ENCODE results near the gene PRR30. TPM values are rescaled to one million over a fixed set of nuclear protein-coding genes. Genes with fewer than 3 reads are reported as not detected.

PRR30 gene
- total and polyA plus RNA-seq, 2 experiments from 2014 or later, result not detected

- Histone ChIP-seq H3K27me3 (ENCODE audit: insufficient read depth) (no peaks in the 10 kb centered on the region), H3K79me2 (replicated peaks; ENCODE audit: insufficient read depth) (no peaks in the 10 kb centered on the region), H3K4me1 (ENCODE audit: insufficient read depth) (peaks cover 4% of the 10 kb centered on the region; the same call in 1 of the 2 replicates), H2AFZ (no peak overlapping the region), H3K36me3 (ENCODE audit: insufficient read depth) (no peaks in the 10 kb centered on the region), H3K9me2 (ENCODE audit: insufficient read depth) (no peaks in the 10 kb centered on the region), H3F3A (replicated peaks; ENCODE audit: low read depth) (no peaks in the 10 kb centered on the region), H3K4me2 (no peak overlapping the region), H3K4me3 (no peak overlapping the region), H3K27ac (ENCODE audit: low read depth) (no peak overlapping the region), H4K20me1 (replicated peaks; ENCODE audit: insufficient read depth) (no peaks in the 10 kb centered on the region; the same call in 1 of the 2 replicates)
- H3K27me3 Mint-ChIP-seq (ENCODE audit: insufficient read depth, low read depth, poor library complexity), result peaks cover 17% of the 10 kb centered on the region
- H3K9me3 Mint-ChIP-seq, result no peaks in the 10 kb centered on the region; the same call in 2 of the 3 replicates
- TF ChIP-seq POLR2AphosphoS5 (IDR thresholded peaks at IDR 0.05; ENCODE audit: low read depth), result no peak
- no peak for TF ChIP-seq JUNB (IDR thresholded peaks at IDR 0.05; ENCODE audit: unreplicated experiment)
- no peak overlapping the region for H3K27ac Mint-ChIP-seq
- H3K4me3 Mint-ChIP-seq, result no peak overlapping the region
- no peak for ATAC-seq
- DNase-seq (ENCODE audit: low spot score), result no peak
- no peaks in the 10 kb centered on the region; the same call in 2 of the 3 replicates for H3K36me3 Mint-ChIP-seq (ENCODE audit: low read depth)
- peaks cover 6% of the 10 kb centered on the region for H3K4me1 Mint-ChIP-seq
These were observed 46.3 kb downstream of the PRR30 start for GRCh38 chr2:27092696-27093429.

GRCh38 chr2:27091746-27092695 is 47.2 kb downstream of the PRR30 start:
- H3K36me3 Mint-ChIP-seq (ENCODE audit: low read depth), result no peaks in the 10 kb centered on the region; the same call in 2 of the 3 replicates
- no peak overlapping the region for H3K4me3 ChIP-seq
- H3K27ac ChIP-seq (ENCODE audit: low read depth), result no peak overlapping the region
- H3K27me3 ChIP-seq (ENCODE audit: insufficient read depth), result peaks cover 5% of the 10 kb centered on the region; the same call in 1 of the 2 replicates
- H3K4me3 Mint-ChIP-seq, result no peak overlapping the region
- H3K9me2 ChIP-seq (ENCODE audit: insufficient read depth), result no peaks in the 10 kb centered on the region
- peaks cover 8% of the 10 kb centered on the region for H3K4me1 ChIP-seq (ENCODE audit: insufficient read depth)
- no peak overlapping the region; the same call in 1 of the 2 replicates for H3K27ac Mint-ChIP-seq
- TF ChIP-seq CTCF (conservative IDR thresholded peaks at IDR 0.05; ENCODE audit: low read depth in 2 of 2) (0 out of 4 replicates have a peak, but pooled peaks of 1 of the 2 experiments have one; percentile 7), CREB1 (CRISPR knock-in tag; IDR thresholded peaks at IDR 0.05; ENCODE audit: low read depth) (no peak), EZH2phosphoT487 (IDR thresholded peaks at IDR 0.05; ENCODE audit: unreplicated experiment) (no peak), EZH2 (IDR thresholded peaks at IDR 0.05; ENCODE audit: low read depth, unreplicated experiment) (no peak), POLR2AphosphoS5 (IDR thresholded peaks at IDR 0.05; ENCODE audit: low read depth) (no peak), REST (IDR thresholded peaks at IDR 0.05; ENCODE audit: unreplicated experiment) (no peak), STAT1 (IDR thresholded peaks at IDR 0.05; ENCODE audit: unreplicated experiment) (no peak), NANOG (IDR thresholded peaks at IDR 0.05; ENCODE audit: borderline replicate concordance) (no peak)
- H2AFZ ChIP-seq, result no peak overlapping the region
- H3K4me1 Mint-ChIP-seq, result peaks cover 13% of the 10 kb centered on the region
- H3F3A ChIP-seq (replicated peaks; ENCODE audit: low read depth), result peaks cover 3% of the 10 kb centered on the region; the same call in 1 of the 2 replicates
- no peaks in the 10 kb centered on the region for H3K36me3 ChIP-seq (ENCODE audit: insufficient read depth)
- H3K9me3 Mint-ChIP-seq, result no peaks in the 10 kb centered on the region; the same call in 2 of the 3 replicates
- H3K4me2 ChIP-seq, result no peak overlapping the region
- H3K27me3 Mint-ChIP-seq (ENCODE audit: insufficient read depth, low read depth, poor library complexity), result peaks cover 16% of the 10 kb centered on the region
- H4K20me1 ChIP-seq (replicated peaks; ENCODE audit: insufficient read depth), result no peaks in the 10 kb centered on the region; the same call in 1 of the 2 replicates
- ATAC-seq, result no peak
- H3K79me2 ChIP-seq (replicated peaks; ENCODE audit: insufficient read depth), result no peaks in the 10 kb centered on the region
- DNase-seq (ENCODE audit: low spot score), result no peak
